DOHH2 (cell line): ENCODE results near the gene RIC1.

Experiments used
- H3F3A ChIP-seq: fragments of 200-600 bp; sonication (generic), shearing (Covaris generic); 2 replicates; pipeline ENCODE4 v1.6.0; 2016; ENCODE audit warnings: antibody characterized with exemption, mild to moderate bottlenecking; ENCODE audit not compliant: control insufficient read depth, insufficient read depth
- H3K27ac ChIP-seq: fragments of 200-600 bp; sonication (generic); 2 replicates; pipeline ENCODE4 v1.5.1; 2014; ENCODE audit warnings: low read depth, mild to moderate bottlenecking, low read length, moderate library complexity
- H3K27me3 ChIP-seq: fragments of 200-600 bp; sonication (generic); 2 replicates; pipeline ENCODE4 v1.6.1; 2014; ENCODE audit warnings: mild to moderate bottlenecking, low read length, mixed read lengths; ENCODE audit not compliant: control insufficient read depth
- H3K36me3 ChIP-seq: fragments of 200-600 bp; sonication (generic); 2 replicates; pipeline ENCODE4 v1.6.1; 2014; ENCODE audit warnings: mild to moderate bottlenecking, low read length, moderate library complexity, mixed read lengths; ENCODE audit not compliant: control insufficient read depth
- H3K4me1 ChIP-seq: fragments of 200-600 bp; sonication (generic); 2 replicates; pipeline ENCODE4 v1.6.1; 2014; ENCODE audit warnings: mild to moderate bottlenecking, low read length, mixed read lengths; ENCODE audit not compliant: control insufficient read depth
- H3K4me2 ChIP-seq: fragments of 200-600 bp; sonication (generic); 2 replicates; pipeline ENCODE4 v1.6.0; 2014; ENCODE audit warnings: mild to moderate bottlenecking, low read length, moderate library complexity
- H3K4me3 ChIP-seq: fragments of 200-600 bp; sonication (generic); 2 replicates; pipeline ENCODE4 v1.5.1; 2014; ENCODE audit warnings: mild to moderate bottlenecking, low read length, mixed read lengths
- H3K79me2 ChIP-seq: fragments of 200-600 bp; sonication (generic); 2 replicates; pipeline ENCODE4 v1.6.1; 2014; ENCODE audit warnings: mild to moderate bottlenecking, low read length, mixed read lengths; ENCODE audit not compliant: control insufficient read depth
- H3K9me2 ChIP-seq: fragments of 200-600 bp; sonication (generic); replicated peaks from 2 replicates; pipeline ENCODE4 v1.6.1; 2014; ENCODE audit warnings: mild to moderate bottlenecking, low read length, mixed read lengths; ENCODE audit not compliant: control insufficient read depth
- H3K9me3 ChIP-seq: fragments of 200-600 bp; sonication (generic); 2 replicates; pipeline ENCODE4 v1.6.1; 2014; ENCODE audit warnings: antibody characterized with exemption, low read length, mixed read lengths; ENCODE audit not compliant: control insufficient read depth, insufficient read depth
- H4K20me1 ChIP-seq: fragments of 200-600 bp; sonication (generic); 2 replicates; pipeline ENCODE4 v1.6.0; 2014; ENCODE audit warnings: low read depth, mild to moderate bottlenecking, antibody characterized with exemption, low read length, moderate library complexity; ENCODE audit not compliant: control insufficient read depth, insufficient read depth
- EZH2phosphoT487 ChIP-seq: fragments of 200-600 bp; sonication (generic); IDR thresholded peaks from 2 replicates; pipeline ENCODE4 v1.6.1; 2017; ENCODE audit warnings: borderline replicate concordance, mild to moderate bottlenecking, antibody characterized with exemption, low read length, moderate library complexity, mixed read lengths
- TF ChIP-seq, protein P1 (sequence below): fragments of 200-600 bp; sonication (generic); IDR thresholded peaks from one replicate; pipeline ENCODE4 v1.5.1; 2014; ENCODE audit warnings: antibody characterized with exemption, mild to moderate bottlenecking, low read depth, low read length; ENCODE audit not compliant: poor library complexity, severe bottlenecking

The RIC1 gene

DNA sequence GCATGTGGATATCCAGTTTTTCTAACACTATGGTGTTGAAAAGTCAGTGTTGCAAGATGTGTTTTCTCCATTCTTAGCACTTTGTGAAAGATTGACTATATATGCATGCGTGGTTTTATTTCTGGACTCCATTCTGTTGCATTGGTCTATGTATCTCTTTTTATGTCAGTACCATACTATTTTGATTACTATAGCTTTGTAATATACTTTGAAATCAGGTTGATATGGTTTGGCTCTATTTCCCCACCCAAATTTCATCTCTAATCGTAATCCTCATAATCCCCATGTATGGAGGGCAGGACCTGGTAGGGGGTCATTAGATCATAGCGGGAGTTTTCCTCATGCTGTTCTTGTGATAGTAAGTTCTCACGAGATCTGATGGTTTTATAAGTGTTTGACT lies 6.5 kb downstream of the RIC1 start:
- H3K36me3 ChIP-seq = peaks cover 89% of the 10 kb centered on the region
- TF ChIP-seq, protein P1, sequence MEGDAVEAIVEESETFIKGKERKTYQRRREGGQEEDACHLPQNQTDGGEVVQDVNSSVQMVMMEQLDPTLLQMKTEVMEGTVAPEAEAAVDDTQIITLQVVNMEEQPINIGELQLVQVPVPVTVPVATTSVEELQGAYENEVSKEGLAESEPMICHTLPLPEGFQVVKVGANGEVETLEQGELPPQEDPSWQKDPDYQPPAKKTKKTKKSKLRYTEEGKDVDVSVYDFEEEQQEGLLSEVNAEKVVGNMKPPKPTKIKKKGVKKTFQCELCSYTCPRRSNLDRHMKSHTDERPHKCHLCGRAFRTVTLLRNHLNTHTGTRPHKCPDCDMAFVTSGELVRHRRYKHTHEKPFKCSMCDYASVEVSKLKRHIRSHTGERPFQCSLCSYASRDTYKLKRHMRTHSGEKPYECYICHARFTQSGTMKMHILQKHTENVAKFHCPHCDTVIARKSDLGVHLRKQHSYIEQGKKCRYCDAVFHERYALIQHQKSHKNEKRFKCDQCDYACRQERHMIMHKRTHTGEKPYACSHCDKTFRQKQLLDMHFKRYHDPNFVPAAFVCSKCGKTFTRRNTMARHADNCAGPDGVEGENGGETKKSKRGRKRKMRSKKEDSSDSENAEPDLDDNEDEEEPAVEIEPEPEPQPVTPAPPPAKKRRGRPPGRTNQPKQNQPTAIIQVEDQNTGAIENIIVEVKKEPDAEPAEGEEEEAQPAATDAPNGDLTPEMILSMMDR = no peak
- TF ChIP-seq EZH2phosphoT487 = no peak
- no peak overlapping the region for H3K4me3 ChIP-seq
- H3K79me2 ChIP-seq = peaks cover 100% of the 10 kb centered on the region
- H3K27me3 ChIP-seq = no peaks in the 10 kb centered on the region
- H3K4me2 ChIP-seq = no peak overlapping the region
- no peaks in the 10 kb centered on the region; the same call in 1 of the 2 replicates for H3F3A ChIP-seq
- peaks cover 31% of the 10 kb centered on the region for H3K4me1 ChIP-seq
- peaks cover 10% of the 10 kb centered on the region for H4K20me1 ChIP-seq
- peaks cover 31% of the 10 kb centered on the region for H3K9me3 ChIP-seq
- no peaks in the 10 kb centered on the region for H3K9me2 ChIP-seq
- H3K27ac ChIP-seq = no peak overlapping the region

DNA sequence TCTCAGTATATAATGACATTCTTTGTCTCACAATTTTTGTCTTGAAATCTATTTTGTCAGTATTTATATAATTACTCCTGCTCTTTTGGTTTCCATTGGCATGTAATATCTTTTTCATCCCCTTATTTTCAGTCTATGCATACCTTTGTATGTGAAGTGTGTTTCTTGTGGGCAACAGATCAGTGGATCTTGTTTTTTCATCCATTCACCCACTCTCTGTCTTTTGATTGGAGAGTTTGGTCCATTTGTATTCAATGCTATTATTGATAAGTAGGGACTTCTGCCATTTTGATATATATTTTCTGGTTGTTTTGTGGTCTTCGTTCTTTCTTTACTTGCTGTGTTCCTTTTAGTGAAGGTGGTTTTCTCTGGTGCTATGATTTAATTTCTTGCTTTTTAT lies 10.9 kb downstream of the RIC1 start:
- H3K9me2 ChIP-seq = no peaks in the 10 kb centered on the region
- no peaks in the 10 kb centered on the region for H3F3A ChIP-seq
- no peak overlapping the region for H3K27ac ChIP-seq
- H3K27me3 ChIP-seq = no peaks in the 10 kb centered on the region
- no peak for TF ChIP-seq EZH2phosphoT487
- TF ChIP-seq, protein P1 = no peak
- H3K9me3 ChIP-seq = peaks cover 20% of the 10 kb centered on the region
- peaks cover 78% of the 10 kb centered on the region for H3K36me3 ChIP-seq
- H3K79me2 ChIP-seq = peaks cover 100% of the 10 kb centered on the region
- no peaks in the 10 kb centered on the region; the same call in 1 of the 2 replicates for H4K20me1 ChIP-seq
- H3K4me1 ChIP-seq = 0 out of 2 replicates have a peak, but pooled peaks cover 7% of the 10 kb centered on the region
- H3K4me2 ChIP-seq = no peak overlapping the region
- no peak overlapping the region for H3K4me3 ChIP-seq

DNA sequence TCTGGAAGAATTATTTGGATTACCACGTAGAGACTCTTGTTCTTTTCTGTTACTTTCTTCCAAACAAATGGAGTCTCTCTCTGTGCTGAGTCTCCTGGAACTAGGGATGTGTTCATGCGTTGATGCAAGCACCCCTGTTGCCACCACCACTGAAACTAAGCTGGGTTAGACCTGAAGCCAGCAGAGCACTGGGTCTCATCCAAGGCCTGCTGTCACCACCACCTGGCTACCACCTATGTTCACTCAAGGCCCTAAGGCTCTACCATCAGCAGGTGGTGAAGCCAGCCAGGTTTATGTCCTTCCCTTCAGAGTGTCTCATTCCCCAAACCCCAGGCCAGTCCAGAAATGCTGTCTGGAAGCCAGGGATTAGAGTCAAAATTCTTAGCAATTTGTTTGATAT lies 13.3 kb downstream of the RIC1 start:
- peaks cover 6% of the 10 kb centered on the region; the same call in 1 of the 2 replicates for H4K20me1 ChIP-seq

More for the DNA sequence above, 13.3 kb downstream of the RIC1 start:
- no peak overlapping the region for H3K4me3 ChIP-seq
- 0 out of 2 replicates have a peak, but pooled peaks cover 3% of the 10 kb centered on the region for H3F3A ChIP-seq
- H3K79me2 ChIP-seq = peaks cover 100% of the 10 kb centered on the region
- no peaks in the 10 kb centered on the region for H3K27me3 ChIP-seq
- H3K9me3 ChIP-seq = peaks cover 18% of the 10 kb centered on the region; the same call in 1 of the 2 replicates
- peaks cover 74% of the 10 kb centered on the region for H3K36me3 ChIP-seq
- H3K4me2 ChIP-seq = no peak overlapping the region
- H3K9me2 ChIP-seq = no peaks in the 10 kb centered on the region
- no peak for TF ChIP-seq EZH2phosphoT487
- TF ChIP-seq, protein P1 = no peak
- H3K4me1 ChIP-seq = peaks cover 17% of the 10 kb centered on the region; the same call in 1 of the 2 replicates
- no peak overlapping the region for H3K27ac ChIP-seq
